Small intestine (tissue), 7 donors: Measurements from ENCODE around the gene ERCC4. TPM values are rescaled to one million over a fixed set of nuclear protein-coding genes. Genes with fewer than 3 reads are reported as not detected.

Experiments
- DNase-seq, 2 donors: peaks; one replicate each; pipeline versions ENCODE4 v3.0.0 to v3.0.0-alpha.2; 2013
- FAIRE-seq: peaks from 2 replicates; lab custom pipeline; 2012; peaks lifted over from hg19 to GRCh38; lab: Jason Lieb, UNC
- H3K27ac ChIP-seq, 3 donors: one replicate each; pipeline ENCODE4 v1.5.1; 2013; ENCODE audit warnings: low read length in 2 of 3, mild to moderate bottlenecking in 2 of 3, control low read depth in 1 of 3, inconsistent platforms in 1 of 3, low read depth in 1 of 3, moderate library complexity in 1 of 3
- H3K27me3 ChIP-seq, 3 donors: one replicate each; pipeline ENCODE4 v1.6.1; 2013; ENCODE audit warnings: low read length in 3 of 3, inconsistent platforms in 1 of 3; ENCODE audit not compliant: control insufficient read depth in 3 of 3, insufficient read depth in 3 of 3
- H3K36me3 ChIP-seq, 3 donors: one replicate each; pipeline ENCODE4 v1.6.1; 2013; ENCODE audit warnings: low read length in 3 of 3, inconsistent platforms in 1 of 3, low read depth in 1 of 3, mild to moderate bottlenecking in 1 of 3, moderate library complexity in 1 of 3; ENCODE audit not compliant: control insufficient read depth in 3 of 3, insufficient read depth in 2 of 3
- H3K4me1 ChIP-seq, 3 donors: one replicate each; pipeline ENCODE4 v1.6.1; 2013; ENCODE audit warnings: low read length in 2 of 3, inconsistent platforms in 1 of 3, low read depth in 1 of 3, mild to moderate bottlenecking in 1 of 3, moderate library complexity in 1 of 3; ENCODE audit not compliant: control insufficient read depth in 3 of 3, insufficient read depth in 2 of 3
- H3K4me3 ChIP-seq, 3 donors: one replicate each; pipeline ENCODE4 v1.5.1; 2013; ENCODE audit warnings: low read length in 3 of 3, control low read depth in 1 of 3, inconsistent platforms in 1 of 3, low read depth in 1 of 3, mild to moderate bottlenecking in 1 of 3, moderate library complexity in 1 of 3
- H3K9me3 ChIP-seq, 2 donors: one replicate each; pipeline ENCODE4 v1.6.1; 2013; ENCODE audit warnings: low read depth in 1 of 2, low read length in 1 of 2; ENCODE audit not compliant: control insufficient read depth in 2 of 2, insufficient read depth in 1 of 2
- WGBS, 3 donors: extraction: QIAGEN DNeasy Blood & Tissue Kit; methylation state at CpG; one replicate each; pipeline ENCODE4 v1.1.7; 2013; 5-methylcytosine and 5-hydroxymethylcytosine counted together
- polyA plus RNA-seq, 4 donors: library from polyadenylated mRNA; stranded (reverse) in 3 of 4; unstranded in 1 of 4; fragments of 200-250 nt in 3 of 4; fragments of 120-200 nt in 1 of 4; gene quantifications; one replicate each; pipeline versions ENCODE4 v1.2.1 to v1.2.3, GENCODE V29; 2013
- donor health status: healthy with polysubstance abuse.
- donor health status: control.
- donor health status: control.
- donor health status: Bipolar disorder and iron deficiency.
- donor health status: healthy.

The ERCC4 gene
- polyA plus RNA-seq, 4 donors: 0.67 to 4.9 (median 1.4) TPM

DNA sequence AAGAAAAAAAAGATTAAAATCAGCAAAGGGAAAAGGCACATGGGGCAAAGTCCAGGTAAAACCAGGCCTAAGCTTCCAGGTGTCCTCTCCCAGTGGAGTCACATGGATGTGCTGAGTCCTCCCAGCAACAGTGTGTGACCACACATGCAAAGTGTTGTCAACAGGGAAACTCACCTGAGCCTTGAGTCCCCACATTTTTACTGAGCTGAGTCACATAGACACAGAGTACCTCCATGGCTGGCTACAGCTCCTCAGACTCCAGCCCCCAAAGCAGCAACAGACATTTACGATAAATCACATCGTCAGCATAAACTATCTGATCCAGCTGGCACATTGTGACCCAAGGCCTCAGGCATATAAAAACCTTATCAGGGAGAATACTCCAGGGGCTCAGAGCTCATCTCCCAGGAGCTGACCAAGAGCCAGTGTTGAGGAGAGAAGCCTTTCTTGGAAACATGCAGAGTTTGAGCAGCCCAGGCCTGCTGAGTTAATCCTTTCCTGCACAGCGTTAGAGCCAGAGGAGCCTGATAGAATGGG is 20.5 kb downstream of the ERCC4 start:
- Histone ChIP-seq H3K4me1 (peaks cover 0 to 3% (median 0%) of the 10 kb centered on the region in 3 donors), H3K27me3 (no peaks in the 10 kb centered on the region), H3K9me3 (no peaks in the 10 kb centered on the region), H3K4me3 (no peak overlapping the region), H3K36me3 (peaks cover 2 to 14% (median 6%) of the 10 kb centered on the region in 3 donors), H3K27ac (peak overlapping the region in 1 of 3 donors; percentile 41)
- DNase-seq (peak; percentile 19 to 51), FAIRE-seq (no peak)
- 78% methylated on average over 3 of the region's 3 CpGs for WGBS, 3 donors

DNA sequence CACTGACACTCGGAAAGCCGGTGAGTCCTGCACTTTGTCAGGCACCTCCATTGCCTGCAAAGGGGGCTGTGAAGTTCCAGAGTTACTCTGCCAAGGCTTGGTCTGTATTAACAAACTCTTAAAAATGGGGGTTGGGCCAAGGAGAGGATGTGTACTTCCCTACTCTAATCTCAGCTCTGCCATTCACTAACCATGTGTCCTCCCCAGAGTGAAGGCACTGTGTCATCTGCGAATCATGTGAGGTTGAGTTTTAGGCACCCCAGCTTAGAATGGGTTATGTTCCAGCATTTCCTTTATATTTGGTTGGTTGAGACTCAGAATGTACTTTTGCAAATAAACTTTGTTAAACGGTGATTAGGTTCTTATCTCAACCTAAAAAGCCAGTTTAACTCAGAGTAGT is 24.9 kb downstream of the ERCC4 start:
- Histone ChIP-seq H3K9me3 (no peaks in the 10 kb centered on the region), H3K27me3 (no peaks in the 10 kb centered on the region), H3K4me1 (no peaks in the 10 kb centered on the region), H3K4me3 (no peak overlapping the region), H3K27ac (no peak overlapping the region), H3K36me3 (peaks cover 0 to 15% (median 11%) of the 10 kb centered on the region in 3 donors)
- 80 to 85% (median 84%) methylated on average over 4 of the region's 4 CpGs for WGBS, 3 donors
- FAIRE-seq (no peak), DNase-seq (no peak)

DNA sequence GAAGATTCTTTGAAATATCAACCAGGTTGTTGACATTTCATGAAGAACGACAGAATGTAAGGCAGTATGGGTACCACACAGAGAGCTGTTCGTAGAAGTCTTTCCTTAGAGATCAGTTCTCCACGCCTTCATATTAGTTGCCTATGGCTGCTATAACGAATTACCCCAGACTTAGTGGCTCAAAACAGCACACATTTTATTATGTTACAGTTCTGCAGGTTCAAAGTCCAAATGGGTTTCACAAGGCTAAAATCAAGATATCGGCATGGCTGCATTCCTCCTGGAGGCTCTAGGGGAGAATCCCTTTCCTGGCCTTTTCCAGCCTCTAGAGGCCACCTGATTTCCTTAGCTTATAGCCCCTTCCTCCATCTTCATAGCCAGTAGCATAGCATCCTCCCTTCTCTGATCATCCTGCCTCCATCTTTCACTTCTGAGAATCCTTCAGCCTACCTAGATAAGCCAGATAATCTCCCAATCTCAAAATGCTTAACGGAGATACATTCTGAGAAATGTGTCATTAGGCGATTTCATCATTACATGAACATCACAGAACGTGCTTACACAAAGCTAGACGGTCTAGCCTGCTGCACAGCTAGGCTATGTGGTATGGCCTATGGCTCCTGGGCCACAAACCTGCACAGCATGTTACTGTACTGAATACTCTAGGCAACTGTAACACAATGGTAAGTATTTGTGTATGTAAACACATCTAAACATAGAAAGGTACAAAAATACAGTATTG is 26.0 kb downstream of the ERCC4 start:
- H3K4me3 ChIP-seq: no peak overlapping the region
- FAIRE-seq: no peak
- H3K9me3 ChIP-seq: no peaks in the 10 kb centered on the region
- WGBS, 3 donors: 76 to 91% (median 77%) methylated on average over 9 of the region's 9 CpGs
- H3K4me1 ChIP-seq: no peaks in the 10 kb centered on the region
- no peaks in the 10 kb centered on the region for H3K27me3 ChIP-seq
- H3K36me3 ChIP-seq: peaks cover 0 to 15% (median 11%) of the 10 kb centered on the region in 3 donors
- no peak overlapping the region for H3K27ac ChIP-seq
- DNase-seq: peak; percentile 48 to 51

DNA sequence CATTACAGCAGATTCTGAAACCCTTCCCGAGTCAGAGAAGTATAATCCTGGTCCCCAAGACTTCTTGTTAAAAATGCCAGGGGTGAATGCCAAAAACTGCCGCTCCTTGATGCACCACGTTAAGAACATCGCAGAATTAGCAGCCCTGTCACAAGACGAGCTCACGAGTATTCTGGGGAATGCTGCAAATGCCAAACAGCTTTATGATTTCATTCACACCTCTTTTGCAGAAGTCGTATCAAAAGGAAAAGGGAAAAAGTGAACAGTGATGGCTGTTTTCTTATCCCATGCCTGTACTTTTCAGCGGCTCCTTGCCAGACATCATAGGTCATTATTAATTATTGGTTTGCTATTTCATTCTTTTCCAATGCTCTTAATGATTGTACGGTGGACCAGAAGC is 28.1 kb downstream of the ERCC4 start:
- WGBS, 3 donors: 94 to 97% (median 94%) methylated on average over 9 of the region's 9 CpGs
- Histone ChIP-seq H3K27me3 (no peaks in the 10 kb centered on the region), H3K27ac (no peak overlapping the region), H3K9me3 (no peaks in the 10 kb centered on the region), H3K4me1 (no peaks in the 10 kb centered on the region), H3K36me3 (peaks cover 0 to 15% (median 11%) of the 10 kb centered on the region in 3 donors), H3K4me3 (no peak overlapping the region)
- DNase-seq: no peak
- FAIRE-seq: no peak

DNA sequence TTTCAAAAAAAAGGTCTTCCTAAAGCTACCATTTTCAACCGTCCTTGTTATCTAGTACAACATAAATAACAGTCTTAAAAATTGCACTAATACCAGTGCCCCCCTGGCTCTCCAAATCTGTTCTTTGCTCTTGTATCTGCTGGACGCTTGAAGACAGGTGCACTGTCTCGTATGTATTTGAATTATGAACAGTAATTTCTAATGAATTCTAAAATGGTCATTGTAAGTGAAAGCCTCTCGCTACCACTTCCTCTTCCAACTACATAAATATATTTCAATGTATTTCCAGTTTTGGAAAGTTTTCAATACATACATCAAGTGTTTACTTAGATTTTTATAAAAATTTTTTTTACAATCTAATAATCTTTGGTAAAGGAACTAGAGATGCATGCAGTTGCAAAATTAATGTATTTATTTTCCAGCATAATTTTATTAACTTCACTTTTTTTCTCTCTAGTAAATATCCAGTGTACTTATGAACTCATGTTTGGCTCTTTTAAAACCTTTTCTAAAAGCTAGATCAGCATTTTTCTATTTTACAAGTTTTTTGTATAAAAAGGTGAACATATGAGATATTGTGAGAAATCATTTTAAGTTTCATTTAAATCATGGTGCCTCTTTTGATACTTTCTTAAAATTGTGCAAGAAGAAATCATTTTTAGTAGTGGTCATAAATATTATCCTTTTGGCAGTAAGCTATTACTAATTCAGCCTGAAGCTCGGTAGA is 31.0 kb downstream of the ERCC4 start:
- Histone ChIP-seq H3K9me3 (no peaks in the 10 kb centered on the region), H3K27me3 (no peaks in the 10 kb centered on the region), H3K27ac (no peak overlapping the region), H3K4me1 (no peaks in the 10 kb centered on the region), H3K36me3 (peaks cover 0 to 10% (median 9%) of the 10 kb centered on the region in 3 donors), H3K4me3 (no peak overlapping the region)
- WGBS, 3 donors: 76 to 85% (median 77%) methylated on average over 5 of the region's 5 CpGs
- FAIRE-seq (no peak), DNase-seq (no peak)

DNA sequence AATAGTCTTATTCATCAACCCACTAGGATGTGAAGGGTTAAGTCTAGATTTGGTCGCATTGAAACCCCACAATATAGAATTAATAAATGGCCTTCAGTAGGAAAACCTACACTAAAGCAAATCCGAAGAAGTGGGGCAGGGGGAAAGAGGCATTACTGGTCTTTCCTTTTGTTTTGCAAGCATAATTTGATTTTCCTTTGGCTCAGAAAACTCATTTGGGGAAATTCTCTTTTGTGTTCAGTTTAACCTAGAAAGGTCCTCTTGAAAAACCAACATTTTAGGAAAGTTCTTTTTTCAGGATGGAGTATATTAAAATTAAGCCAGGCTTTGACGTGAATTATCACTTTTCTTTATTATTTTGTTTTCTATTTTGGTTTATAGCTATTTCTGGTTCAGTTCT is 31.7 kb downstream of the ERCC4 start:
- peaks cover 0 to under 1% (median 0%) of the 10 kb centered on the region in 3 donors for H3K4me1 ChIP-seq
- H3K4me3 ChIP-seq: no peak overlapping the region
- peaks cover 0 to 10% (median 7%) of the 10 kb centered on the region in 3 donors for H3K36me3 ChIP-seq
- no peak overlapping the region for H3K27ac ChIP-seq
- H3K9me3 ChIP-seq: no peaks in the 10 kb centered on the region
- DNase-seq: no peak
- FAIRE-seq: no peak
- WGBS, 3 donors: 71 to 83% (median 78%) methylated on average over 3 of the region's 3 CpGs
- H3K27me3 ChIP-seq: no peaks in the 10 kb centered on the region

DNA sequence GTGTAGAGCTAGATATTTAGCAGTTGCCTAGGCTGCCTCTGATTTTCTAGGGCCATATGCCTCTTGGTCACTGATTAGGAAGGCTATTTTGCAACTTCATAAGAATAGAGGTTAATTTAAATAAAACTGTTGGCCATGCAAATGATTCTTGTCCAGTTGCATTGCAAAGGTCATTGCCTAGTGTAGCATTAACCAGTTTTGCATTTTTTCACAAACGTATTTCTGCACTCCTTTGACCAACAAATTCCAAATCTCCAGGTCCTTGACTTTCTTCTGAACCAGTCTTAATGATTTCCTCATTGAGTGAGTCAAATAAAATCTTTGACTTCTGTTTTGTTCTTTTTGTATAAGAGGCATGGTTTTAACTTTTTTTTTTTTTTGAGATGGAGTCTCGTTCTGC is 33.5 kb downstream of the ERCC4 start:
- H3K27ac ChIP-seq: no peak overlapping the region
- no peak overlapping the region for H3K4me3 ChIP-seq
- peaks cover 0 to 12% (median 5%) of the 10 kb centered on the region in 3 donors for H3K4me1 ChIP-seq
- WGBS, 3 donors: 69 to 92% (median 88%) methylated on average over 2 of the region's 2 CpGs
- H3K9me3 ChIP-seq: no peaks in the 10 kb centered on the region
- FAIRE-seq (no peak), DNase-seq (peak in 1 of 2 donors; percentile 32)
- peaks cover 0 to under 1% (median 0%) of the 10 kb centered on the region in 3 donors for H3K36me3 ChIP-seq
- H3K27me3 ChIP-seq: no peaks in the 10 kb centered on the region

DNA sequence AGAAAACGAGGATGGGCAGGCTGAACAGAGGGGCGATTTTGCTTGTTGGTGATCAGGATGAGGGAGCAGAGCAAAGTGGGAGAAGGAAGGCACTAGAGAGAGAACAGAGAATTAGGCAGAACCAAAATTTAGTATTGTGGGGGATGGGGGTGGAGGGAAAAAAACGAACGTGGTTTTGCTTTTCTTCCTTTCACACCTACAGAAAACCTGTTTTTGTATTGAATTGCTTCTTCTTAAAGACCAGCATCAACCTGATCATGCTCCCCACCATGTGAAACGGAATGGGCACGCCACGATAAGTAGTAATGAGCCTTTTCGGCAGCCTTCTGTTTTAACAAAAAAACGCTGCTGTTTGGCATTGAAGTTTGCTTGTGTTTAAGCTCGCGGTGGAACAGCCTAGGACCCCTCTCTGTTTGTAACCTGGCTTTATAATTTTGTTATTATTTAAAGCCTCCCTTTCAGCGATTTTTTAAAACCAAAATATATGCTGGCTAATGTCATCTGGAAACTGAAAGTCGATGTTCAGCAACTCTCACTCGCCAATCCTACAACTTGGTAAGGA is 36.8 kb downstream of the ERCC4 start:
- peak overlapping the region in 2 of 3 donors; percentile 78 to 84 for H3K27ac ChIP-seq
- no peaks in the 10 kb centered on the region for H3K27me3 ChIP-seq
- 44 to 63% (median 48%) methylated on average over 14 of the region's 14 CpGs for WGBS, 3 donors
- H3K4me1 ChIP-seq: peaks cover 0 to 12% (median 8%) of the 10 kb centered on the region in 3 donors
- no peaks in the 10 kb centered on the region for H3K9me3 ChIP-seq
- H3K4me3 ChIP-seq: no peak overlapping the region
- FAIRE-seq (no peak), DNase-seq (no peak)
- H3K36me3 ChIP-seq: no peaks in the 10 kb centered on the region
